GM12892 (cell line): ENCODE data around the gene LMTK3.

Experiments used
- POLR2A ChIP-seq: IDR thresholded peaks from 2 replicates; pipeline ENCODE4 v1.6.1; 2011; ENCODE audit warnings: low read depth, low read length, control low read depth
- TAF1 ChIP-seq: IDR thresholded peaks from 2 replicates; pipeline ENCODE4 v1.6.1; 2011; ENCODE audit warnings: low read depth, mild to moderate bottlenecking, control low read depth, low read length, borderline replicate concordance

- TF ChIP-seq POLR2A (no peak), TAF1 (no peak)
Observed at GRCh38 chr19:48474084-48474592, 37.5 kb downstream of the LMTK3 start.
